Activated CD4-positive, alpha-beta T cell treated with anti-CD3 and anti-CD28 coated beads, Interleukin-2, amount 50 U/mL, for 48 hours (primary cell): ENCODE results near the gene PRM1.
"Not testable (repeated sequence)": the region's sequence is repeated elsewhere in the genome, so short reads cannot be mapped to it uniquely, and the experiment has no call there.

Experiments used
- DNase-seq, 2 experiments: peaks; one replicate each; pipeline ENCODE4 v3.0.0-alpha.2; 2020

Gene PRM1

DNA sequence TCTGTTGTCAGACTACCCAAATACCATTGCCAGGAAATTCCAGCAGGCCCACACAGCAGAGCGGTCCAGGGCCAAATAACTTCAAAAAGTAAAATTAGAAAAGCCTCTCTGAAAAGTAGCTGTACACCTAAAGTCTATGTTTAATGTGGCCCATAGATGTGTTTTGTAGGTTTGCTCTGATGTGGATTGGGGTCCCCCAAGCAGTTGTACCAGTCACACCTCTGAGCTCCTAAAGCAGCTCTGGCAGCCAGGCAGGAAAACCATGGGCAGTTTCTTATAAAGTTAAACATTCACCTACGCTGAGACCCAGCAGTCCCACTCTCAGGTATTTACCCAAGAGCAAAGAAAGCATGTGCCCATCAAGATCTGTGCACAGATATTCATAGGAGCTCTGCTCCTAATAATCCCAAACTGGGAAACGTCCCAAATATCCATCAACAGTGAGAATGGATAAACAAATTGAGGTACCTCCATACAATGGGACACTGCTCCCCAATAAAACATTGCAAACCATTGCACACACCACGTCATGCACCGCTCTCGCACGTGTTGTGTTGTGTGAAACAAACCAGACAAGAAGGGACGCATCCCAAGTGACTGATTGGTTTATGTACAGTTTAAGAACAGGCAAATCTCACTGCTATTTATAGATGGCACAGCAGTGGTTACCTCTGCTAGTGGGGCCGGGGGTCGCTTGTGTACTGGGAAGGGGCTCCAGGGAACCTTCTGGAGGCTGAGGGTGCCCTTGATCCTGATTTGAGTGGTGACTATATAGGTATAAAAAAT, 15.8 kb upstream of the PRM1 start:
- DNase-seq: no peak

DNA sequence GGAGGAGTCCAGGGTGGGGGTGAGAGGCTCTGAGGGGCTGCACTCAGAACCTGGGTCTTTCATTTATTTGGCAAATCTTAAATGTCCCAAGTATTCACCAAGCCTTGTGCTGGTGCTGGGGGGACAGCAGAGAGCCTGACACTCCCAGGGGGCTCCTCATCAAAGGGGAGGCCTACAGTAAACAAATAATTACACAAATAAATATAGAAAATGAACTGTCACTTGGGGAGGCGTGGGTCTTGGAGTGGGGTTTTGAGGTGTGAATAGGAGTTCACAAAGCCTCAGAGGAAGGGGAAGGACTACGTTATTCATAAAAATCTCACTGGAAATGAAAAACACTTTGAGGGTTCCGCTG, 15.2 kb upstream of the PRM1 start:
- DNase-seq: no peak

DNA sequence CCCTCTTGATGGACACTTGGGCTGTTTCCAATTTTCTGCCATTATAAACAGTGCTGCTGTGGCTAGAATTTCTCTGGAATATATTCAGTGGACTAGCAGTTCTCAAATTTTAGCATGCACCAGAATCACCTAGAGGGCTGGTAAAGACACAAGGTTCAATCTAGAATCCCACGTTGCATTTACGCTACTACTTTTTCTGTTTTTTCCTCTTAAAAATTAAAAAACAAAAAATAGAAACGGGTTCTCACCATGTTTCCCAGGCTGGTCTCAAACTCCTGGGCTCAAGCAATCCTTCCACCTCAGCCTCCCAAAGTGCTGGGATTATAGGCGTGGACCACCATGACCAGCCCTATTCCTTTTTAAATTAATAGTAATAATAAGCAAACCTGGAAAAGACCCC, 14.5 kb upstream of the PRM1 start:
- DNase-seq: no peak

DNA sequence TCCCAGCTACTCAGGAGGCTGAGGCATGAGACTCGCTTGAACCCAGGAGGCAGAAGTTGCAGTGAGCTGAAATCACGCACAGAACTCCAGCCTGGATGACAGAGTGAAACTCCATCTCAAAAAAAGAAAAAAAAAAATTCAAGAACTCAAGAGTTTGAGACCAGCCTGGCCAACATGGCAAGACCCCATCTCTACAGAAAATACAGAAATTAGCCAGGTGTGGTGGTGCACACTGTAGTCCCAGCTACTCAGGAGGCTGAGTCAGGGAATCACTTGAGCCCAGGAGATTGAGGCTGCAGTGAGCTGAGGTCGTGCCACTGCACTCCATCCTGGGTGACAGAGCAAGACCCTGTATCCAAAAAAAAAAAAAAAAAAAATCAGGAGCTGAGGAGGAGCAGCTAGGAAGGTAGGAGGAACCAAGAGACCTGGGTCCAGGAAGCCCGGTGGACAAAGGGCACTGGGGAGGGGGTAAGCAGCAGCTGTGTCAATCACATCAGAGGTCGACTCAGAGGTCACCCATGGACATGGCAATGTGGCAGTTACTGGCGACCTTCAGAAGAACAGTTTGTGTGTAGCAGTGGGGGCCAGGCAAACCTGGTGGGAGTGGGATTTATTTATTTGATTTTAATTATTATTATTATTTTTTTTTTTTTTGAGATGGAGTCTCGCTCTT, 11.1 kb upstream of the PRM1 start:
- no peak for DNase-seq

DNA sequence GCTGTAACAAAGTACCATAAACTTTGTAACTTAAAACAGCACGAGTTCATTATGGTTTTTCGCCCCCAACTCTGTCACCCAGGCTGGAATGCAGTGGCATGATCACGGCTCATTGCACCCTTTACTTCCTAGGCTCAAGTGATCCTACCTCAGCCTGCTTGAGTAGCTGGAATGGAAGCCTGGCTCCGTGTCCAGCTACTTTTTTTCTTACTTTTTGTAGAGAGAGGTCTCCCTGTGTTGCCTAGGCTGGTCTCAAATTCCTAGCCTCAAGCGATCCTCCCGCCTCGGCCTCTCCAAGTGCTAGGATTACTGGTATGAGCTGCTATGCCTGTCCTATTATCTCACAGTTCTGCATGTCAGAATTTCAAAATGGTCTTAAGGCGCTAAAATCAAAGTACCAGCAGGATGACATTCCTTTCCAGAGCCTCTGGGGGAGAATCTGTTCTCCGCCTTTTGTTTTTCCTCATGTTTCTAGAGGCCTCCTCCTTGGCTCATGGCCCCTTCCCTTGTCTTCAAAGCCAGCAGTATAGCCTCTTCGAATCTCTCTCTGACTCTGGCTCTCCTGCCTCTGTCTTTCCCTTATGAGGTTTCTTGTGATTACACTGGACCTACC, 10.1 kb upstream of the PRM1 start:
- no peak for DNase-seq

DNA sequence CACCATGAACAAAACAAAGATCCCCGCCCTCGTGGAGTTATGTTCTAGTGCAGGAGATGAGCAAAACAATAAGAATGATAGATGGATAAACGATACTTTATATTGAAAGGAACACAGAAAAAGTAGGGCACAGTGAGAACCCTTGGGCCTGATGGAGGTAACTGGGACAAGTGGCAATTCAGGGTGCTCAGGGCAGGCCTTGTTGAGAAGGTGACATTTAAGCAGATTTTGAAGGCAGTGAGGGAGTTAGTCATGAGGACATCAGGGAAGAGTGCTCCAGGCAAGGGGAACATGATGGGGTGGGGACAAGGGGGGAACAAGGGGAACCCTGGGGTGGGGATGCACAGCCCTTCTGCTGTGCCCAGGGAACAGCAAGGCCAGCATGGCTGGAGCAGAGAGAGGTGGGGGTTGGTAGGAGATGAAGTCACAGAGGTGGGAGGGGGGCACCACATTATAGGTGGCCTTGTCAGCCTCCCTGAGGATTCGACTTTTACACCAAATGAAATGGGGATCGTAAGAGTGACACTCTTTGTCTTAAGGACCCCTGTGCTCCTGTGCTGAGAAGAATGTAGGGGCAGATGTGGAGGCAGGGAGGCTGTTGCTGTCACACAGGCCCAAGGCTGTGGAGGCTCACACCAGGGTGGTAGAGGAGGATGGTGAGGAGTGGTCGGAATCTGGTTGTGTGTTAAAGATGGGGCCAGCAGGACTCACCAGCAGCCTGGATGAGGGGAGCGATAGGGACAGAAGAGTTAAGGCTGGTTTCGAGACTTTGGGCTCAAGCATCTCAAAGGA, 9.2 kb upstream of the PRM1 start:
- no peak for DNase-seq

DNA sequence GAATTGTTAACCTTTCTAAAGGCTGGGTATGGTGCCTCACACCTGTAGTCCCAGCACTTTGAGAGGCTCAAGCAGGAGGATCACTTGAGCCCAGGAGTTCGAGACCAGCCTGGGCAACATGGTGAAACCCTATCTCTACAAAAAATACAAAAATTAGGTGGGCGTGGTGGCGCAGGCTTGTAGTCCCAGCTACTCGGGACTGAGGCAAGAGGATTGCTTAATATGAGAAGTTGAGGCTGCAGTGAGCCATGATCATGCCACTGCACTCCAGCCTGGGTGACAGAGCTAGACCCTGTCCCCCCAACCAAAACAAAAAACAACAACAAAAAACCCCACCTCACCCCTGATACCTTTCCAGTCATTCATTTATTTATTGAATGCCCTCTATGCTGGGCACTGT, 8.6 kb upstream of the PRM1 start:
- DNase-seq: not testable (repeated sequence)

DNA sequence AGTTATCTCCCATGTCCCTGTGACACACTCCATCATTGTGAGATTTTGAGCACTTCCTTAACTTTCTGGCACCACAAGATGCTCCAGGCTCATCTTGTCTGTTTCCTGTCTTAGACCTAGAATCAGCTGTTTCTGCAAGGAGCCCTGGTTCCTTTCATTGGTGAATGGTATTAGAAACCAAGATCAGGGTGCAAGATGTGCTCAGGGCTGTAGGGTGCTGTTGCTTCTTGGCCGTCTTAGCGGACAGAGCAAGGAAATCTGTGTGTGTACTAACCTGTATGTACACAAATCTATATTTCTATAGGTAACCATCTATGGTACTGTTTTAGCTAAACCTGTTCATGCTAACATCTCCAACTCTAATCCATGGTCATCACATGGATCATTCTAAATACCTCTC, 8.1 kb upstream of the PRM1 start:
- no peak for DNase-seq

DNA sequence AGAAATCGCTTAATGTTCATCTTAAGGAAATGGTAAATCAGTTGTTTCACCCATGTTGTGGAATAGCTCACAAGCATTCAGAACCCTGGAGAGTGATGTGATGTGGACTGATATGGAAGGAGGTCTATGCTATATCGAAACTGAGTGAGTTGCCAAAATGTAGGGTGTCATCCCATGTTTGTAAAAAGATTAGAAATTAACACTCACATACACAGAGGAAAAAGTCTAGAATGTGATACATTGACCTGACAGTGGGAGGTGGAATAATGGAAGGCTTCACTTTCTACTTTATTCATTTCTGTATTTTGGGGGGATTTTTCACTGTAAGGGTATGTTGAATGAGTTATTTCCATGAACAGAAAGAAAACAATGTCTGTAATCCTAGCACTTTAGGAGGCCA, 4.7 kb upstream of the PRM1 start:
- no peak for DNase-seq

- DNase-seq: no peak
Observed at GRCh38 chr16:11283820-11284248, 2.7 kb upstream of the PRM1 start.

- no peak for DNase-seq
Observed at GRCh38 chr16:11278681-11279628, 2.2 kb downstream of the PRM1 start.

GRCh38 chr16:11277607-11278337, 3.4 kb downstream of the PRM1 start:
- no peak for DNase-seq

- DNase-seq: no peak
Observed at GRCh38 chr16:11276896-11277593, 4.1 kb downstream of the PRM1 start.

DNA sequence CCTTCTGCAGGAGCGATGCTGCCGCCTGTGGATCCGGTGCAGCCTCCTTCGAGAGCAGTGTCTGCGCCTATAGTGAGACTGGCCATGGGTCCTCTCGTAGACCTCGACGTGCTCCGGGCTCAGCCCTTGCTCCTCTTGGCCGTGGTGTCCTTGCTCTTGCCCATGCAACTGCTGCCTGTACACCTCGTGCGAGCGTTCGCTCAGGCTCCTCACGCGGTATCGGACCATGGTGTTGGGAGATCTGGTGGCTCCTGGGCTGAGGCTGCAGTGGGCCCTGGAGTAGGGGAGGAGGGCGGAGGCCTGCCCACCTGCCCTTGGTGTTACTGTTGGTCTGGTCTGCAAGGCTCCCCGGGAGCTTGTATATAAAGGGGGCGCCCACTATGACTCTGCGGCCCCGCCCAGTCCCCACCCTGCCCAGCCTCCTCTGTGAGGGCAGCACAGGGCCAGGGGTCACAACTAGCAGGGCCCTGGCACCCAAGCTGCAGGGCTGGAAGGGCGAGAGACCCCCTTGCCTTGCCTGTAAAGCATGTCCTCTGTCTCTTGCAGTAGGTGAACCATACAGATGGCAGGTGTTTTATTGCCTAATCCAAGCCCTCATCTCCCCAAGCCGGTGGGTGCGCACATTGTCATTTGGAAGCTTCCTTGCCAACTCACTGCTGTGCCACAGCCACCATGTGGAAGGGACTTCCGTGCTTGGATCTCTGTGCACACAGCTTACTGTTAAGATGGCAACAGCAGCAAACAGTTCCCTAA, 4.8 kb downstream of the PRM1 start, which contains the start of gene PRM2:
TSS of gene PRM2 (minus strand) at position 338 of the 753 bp plus-strand sequence. CDS start at position 228, 110 bp downstream.
- DNase-seq: no peak

- DNase-seq: no peak
Observed at GRCh38 chr16:11274964-11275363, 6.2 kb downstream of the PRM1 start.

DNA sequence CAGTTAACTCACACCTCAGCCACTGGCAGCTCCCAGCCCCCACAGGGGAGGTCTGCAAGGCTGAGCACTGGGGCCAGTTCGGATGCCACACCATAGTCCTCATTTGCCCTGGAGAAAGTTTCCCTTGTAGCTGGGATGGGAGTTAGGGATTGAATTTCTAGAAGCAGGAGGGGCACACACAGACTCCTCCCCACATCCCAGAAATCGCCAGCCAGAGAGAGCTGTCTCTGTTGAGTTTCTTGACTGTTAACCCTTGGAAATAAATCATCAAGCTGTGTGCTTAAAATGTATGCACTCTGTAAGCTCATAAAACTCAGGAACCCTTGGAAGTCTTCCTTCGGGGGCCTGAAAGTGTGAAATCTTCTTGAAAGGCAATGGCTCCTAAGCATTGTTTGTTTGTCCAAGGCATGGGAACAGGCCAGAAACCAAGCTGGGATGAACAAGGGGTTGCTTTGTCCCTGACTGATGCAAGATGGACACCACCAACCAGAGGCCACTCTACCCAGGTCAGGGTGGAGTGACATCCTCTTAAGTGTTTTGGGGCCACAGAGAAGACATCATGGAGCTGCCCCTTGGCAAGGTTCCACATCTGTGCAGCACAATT, 7.3 kb downstream of the PRM1 start:
- no peak for DNase-seq

DNA sequence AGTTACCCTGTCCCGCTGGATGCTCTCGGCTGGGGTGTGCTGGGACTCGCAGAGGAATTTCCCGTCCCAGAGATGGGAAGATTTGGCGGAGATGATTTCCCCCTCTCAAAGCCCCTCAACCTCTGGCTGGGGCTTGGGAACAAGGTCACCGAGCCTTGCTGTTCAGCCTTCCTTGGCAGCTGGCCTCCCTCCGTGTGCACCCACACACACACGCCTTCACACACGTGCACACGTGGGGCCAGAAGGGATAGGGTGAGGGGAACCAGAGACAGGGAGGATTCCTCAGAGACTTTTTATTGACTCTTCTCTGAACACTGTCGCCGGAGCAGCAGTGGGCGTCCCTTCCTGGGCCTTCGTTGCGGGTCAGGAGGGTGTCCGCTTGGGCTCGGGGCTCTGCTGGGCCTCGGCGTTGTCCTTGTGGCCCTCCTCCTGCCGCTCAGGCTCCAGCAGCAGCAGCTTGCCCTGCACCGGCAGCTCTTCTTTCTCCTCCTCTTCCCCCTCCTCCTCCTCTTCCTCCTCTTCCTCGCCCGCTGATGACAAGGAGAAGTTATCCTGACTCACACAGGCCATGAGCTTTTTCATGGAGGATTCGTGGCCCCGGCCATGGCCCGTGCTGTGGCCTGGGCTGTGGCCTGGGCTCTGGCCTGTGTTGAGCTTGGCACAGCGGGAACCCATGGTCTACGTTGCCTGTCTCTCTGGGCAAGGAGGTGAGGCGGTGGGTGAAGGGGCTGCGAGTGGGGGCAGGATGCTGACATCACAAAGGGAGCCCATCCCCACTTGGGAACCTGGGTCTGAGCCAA, 8.0 kb downstream of the PRM1 start, which contains the start of gene PRM3:
TSS of gene PRM3 (minus strand) at position 709 of the 800 bp plus-strand sequence. CDS start at position 675, 34 bp downstream.
- DNase-seq: no peak

GRCh38 chr16:11272484-11272883, 8.6 kb downstream of the PRM1 start:
- no peak for DNase-seq
